Measurements from ENCODE around the gene PYCR2. TPM values are rescaled to one million over a fixed set of nuclear protein-coding genes. Genes with fewer than 3 reads are reported as not detected.
"Not testable (repeated sequence)": the region's sequence is repeated elsewhere in the genome, so short reads cannot be mapped to it uniquely, and the experiment has no call there.

Gene PYCR2
- polyA plus RNA-seq, 1 donor from 2014 or later, result 51.5 TPM

- Histone ChIP-seq H3K4me3 (ENCODE audit: low read length) (no peak overlapping the region), H2AFZ (ENCODE audit: low read depth, low read length) (no peak overlapping the region), H3K36me3 (ENCODE audit: insufficient read depth, low read length) (no peaks in the 10 kb centered on the region), H3K79me2 (replicated peaks; ENCODE audit: insufficient read depth, low read length) (no peaks in the 10 kb centered on the region), H3K27me3 (ENCODE audit: insufficient read depth, low read depth, low read length) (no peaks in the 10 kb centered on the region), H3K27ac (ENCODE audit: low read length) (no peak overlapping the region), H3K9ac (ENCODE audit: low read length) (no peak overlapping the region), H3K9me3 (ENCODE audit: low read length) (no peaks in the 10 kb centered on the region), H4K20me1 (ENCODE audit: insufficient read depth) (no peaks in the 10 kb centered on the region), H3K4me2 (ENCODE audit: low read length) (no peak overlapping the region), H3K9me2 (ENCODE audit: insufficient read depth, low read length) (no peaks in the 10 kb centered on the region), H3F3A (ENCODE audit: insufficient read depth, low read length, poor library complexity, severe bottlenecking) (no peaks in the 10 kb centered on the region)
- no peak for TF ChIP-seq MXI1 (conservative IDR thresholded peaks at IDR 0.05; ENCODE audit: poor library complexity, severe bottlenecking)
These were observed 13.3 kb upstream of the PYCR2 start for GRCh38 chr1:225937048-225937968.

GRCh38 chr1:225936523-225936922 is 12.5 kb upstream of the PYCR2 start:
- no peak overlapping the region for H3K9ac ChIP-seq (ENCODE audit: low read length)
- no peak overlapping the region for H2AFZ ChIP-seq (ENCODE audit: low read depth, low read length)
- no peaks in the 10 kb centered on the region for H3F3A ChIP-seq (ENCODE audit: insufficient read depth, low read length, poor library complexity, severe bottlenecking)
- no peaks in the 10 kb centered on the region for H3K79me2 ChIP-seq (replicated peaks; ENCODE audit: insufficient read depth, low read length)
- TF ChIP-seq MXI1 (conservative IDR thresholded peaks at IDR 0.05; ENCODE audit: poor library complexity, severe bottlenecking) (no peak), EZH2 (IDR thresholded peaks at IDR 0.05; ENCODE audit: borderline replicate concordance, insufficient read depth, low read length, poor library complexity, severe bottlenecking) (no peak), REST (IDR thresholded peaks at IDR 0.05; ENCODE audit: borderline replicate concordance) (no peak), EP300 (conservative IDR thresholded peaks at IDR 0.05; ENCODE audit: poor library complexity, severe bottlenecking) (no peak), SMC3 (conservative IDR thresholded peaks at IDR 0.05; ENCODE audit: poor library complexity) (no peak), TAF1 (IDR thresholded peaks at IDR 0.05; ENCODE audit: low read depth) (no peak), POLR2AphosphoS5 (IDR thresholded peaks at IDR 0.05) (no peak), CTCF (IDR thresholded peaks at IDR 0.05; ENCODE audit: poor library complexity, severe bottlenecking) (no peak), RAD21 (conservative IDR thresholded peaks at IDR 0.05) (no peak)
- no peaks in the 10 kb centered on the region for H3K9me3 ChIP-seq (ENCODE audit: low read length)
- H3K9me2 ChIP-seq (ENCODE audit: insufficient read depth, low read length), result no peaks in the 10 kb centered on the region
- no peak overlapping the region for H3K27ac ChIP-seq (ENCODE audit: low read length)
- no peak overlapping the region for H3K4me3 ChIP-seq (ENCODE audit: low read length)
- H4K20me1 ChIP-seq (ENCODE audit: insufficient read depth), result no peaks in the 10 kb centered on the region
- no peak overlapping the region for H3K4me2 ChIP-seq (ENCODE audit: low read length)
- no peaks in the 10 kb centered on the region for H3K27me3 ChIP-seq (ENCODE audit: insufficient read depth, low read depth, low read length)
- no peaks in the 10 kb centered on the region for H3K36me3 ChIP-seq (ENCODE audit: insufficient read depth, low read length)

GRCh38 chr1:225936086-225936485 is 12.0 kb upstream of the PYCR2 start:
- not testable (repeated sequence) for H3K27me3 ChIP-seq (ENCODE audit: insufficient read depth, low read depth, low read length); H3K27ac ChIP-seq (ENCODE audit: low read length)

More at GRCh38 chr1:225936086-225936485, 12.0 kb upstream of the PYCR2 start:
- not testable (repeated sequence) for H3K79me2 ChIP-seq (replicated peaks; ENCODE audit: insufficient read depth, low read length); H2AFZ ChIP-seq (ENCODE audit: low read depth, low read length); H3K4me3 ChIP-seq (ENCODE audit: low read length); H3K36me3 ChIP-seq (ENCODE audit: insufficient read depth, low read length); H3K9ac ChIP-seq (ENCODE audit: low read length); H3K4me2 ChIP-seq (ENCODE audit: low read length); H3K9me3 ChIP-seq (ENCODE audit: low read length); H3F3A ChIP-seq (ENCODE audit: insufficient read depth, low read length, poor library complexity, severe bottlenecking); H4K20me1 ChIP-seq (ENCODE audit: insufficient read depth); H3K9me2 ChIP-seq (ENCODE audit: insufficient read depth, low read length)

Data from neural cell (in vitro differentiated cells).